GM12801 (cell line): Measurements from ENCODE around the gene KRT78.

Experiments used
- TF ChIP-seq, protein P1 (sequence below): IDR thresholded peaks from one replicate; pipeline ENCODE4 v1.5.1; 2011; ENCODE audit warnings: control low read depth; ENCODE audit not compliant: insufficient read length; ENCODE audit errors: extremely low read depth

The KRT78 gene

DNA sequence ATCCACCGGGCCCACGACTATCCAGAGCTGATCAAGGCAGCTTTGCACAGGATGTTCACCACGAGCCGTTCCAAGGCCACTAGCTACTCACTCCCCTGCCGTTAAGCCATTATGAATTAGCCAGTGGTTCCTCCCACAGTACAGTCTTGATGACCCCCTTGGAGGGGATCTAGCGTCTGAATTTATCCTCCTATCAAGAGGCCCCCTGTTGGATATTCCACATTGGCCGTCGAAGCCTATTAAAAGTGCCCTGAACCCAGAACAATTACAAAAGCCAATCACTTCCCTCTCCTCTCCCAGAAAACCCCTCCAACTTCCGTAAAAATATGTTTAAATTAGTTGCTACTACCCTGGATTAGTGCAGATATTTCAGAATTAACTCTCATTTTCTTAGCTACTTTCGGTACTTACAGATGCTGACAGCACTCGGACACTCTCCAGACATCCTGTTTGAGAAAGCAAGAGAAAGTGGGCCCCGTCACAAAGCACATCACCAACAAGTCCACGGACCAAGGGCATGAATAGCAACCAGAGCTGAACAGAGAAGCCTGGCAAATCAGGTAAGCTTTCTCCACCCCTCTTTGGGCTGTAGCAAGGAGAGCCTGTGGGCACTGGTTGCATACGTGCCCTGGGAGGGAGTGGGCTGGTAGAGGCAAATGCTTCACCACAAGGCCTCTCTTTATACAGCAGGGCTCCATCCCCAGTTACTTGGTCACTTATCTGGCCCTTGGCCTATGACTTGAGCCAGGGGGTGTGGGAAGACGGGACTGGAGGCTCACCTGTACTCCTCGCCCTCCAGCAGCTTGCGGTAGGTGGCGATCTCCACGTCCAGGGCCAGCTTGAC is 58.1 kb downstream of the KRT78 start:
- TF ChIP-seq, protein P1, sequence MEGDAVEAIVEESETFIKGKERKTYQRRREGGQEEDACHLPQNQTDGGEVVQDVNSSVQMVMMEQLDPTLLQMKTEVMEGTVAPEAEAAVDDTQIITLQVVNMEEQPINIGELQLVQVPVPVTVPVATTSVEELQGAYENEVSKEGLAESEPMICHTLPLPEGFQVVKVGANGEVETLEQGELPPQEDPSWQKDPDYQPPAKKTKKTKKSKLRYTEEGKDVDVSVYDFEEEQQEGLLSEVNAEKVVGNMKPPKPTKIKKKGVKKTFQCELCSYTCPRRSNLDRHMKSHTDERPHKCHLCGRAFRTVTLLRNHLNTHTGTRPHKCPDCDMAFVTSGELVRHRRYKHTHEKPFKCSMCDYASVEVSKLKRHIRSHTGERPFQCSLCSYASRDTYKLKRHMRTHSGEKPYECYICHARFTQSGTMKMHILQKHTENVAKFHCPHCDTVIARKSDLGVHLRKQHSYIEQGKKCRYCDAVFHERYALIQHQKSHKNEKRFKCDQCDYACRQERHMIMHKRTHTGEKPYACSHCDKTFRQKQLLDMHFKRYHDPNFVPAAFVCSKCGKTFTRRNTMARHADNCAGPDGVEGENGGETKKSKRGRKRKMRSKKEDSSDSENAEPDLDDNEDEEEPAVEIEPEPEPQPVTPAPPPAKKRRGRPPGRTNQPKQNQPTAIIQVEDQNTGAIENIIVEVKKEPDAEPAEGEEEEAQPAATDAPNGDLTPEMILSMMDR = no peak

DNA sequence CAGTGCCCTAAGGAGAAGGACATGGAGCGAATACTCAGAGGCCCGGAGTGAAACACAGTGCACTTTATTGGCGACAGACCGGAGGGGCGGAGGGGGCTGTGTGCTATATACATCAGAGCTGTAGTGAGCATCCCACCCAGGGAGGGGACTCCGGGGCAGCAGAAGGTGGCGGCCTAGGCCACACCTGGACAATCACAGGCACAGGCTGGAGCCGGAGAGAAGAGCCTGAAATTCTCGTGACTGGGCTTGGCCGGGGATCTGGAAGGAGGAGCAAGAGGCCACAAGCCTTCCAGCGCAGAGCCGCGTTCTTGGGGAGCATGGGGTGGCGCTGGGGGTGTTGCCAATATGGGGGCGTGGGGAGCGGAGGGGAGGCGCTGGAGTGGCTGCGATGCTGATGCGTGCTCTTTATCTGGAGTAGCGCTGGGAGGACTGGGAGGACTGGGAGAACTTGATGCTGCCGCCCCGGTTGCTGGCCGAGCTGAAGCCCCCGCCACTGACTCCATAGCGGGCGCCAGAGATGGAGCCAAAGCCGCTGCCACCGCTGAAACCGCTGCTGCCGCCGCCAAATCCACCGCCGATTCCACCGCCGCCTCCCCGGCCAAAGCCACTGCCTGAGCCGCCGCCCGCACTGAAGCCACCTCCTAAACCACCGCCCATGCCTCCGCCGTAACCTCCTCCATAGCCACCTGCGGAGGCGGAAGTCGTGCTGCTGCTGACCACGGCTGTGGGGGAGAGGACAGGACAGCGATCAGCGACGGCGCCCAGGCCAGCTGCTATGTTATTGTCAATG is 59.0 kb downstream of the KRT78 start:
- TF ChIP-seq, protein P1 = no peak

DNA sequence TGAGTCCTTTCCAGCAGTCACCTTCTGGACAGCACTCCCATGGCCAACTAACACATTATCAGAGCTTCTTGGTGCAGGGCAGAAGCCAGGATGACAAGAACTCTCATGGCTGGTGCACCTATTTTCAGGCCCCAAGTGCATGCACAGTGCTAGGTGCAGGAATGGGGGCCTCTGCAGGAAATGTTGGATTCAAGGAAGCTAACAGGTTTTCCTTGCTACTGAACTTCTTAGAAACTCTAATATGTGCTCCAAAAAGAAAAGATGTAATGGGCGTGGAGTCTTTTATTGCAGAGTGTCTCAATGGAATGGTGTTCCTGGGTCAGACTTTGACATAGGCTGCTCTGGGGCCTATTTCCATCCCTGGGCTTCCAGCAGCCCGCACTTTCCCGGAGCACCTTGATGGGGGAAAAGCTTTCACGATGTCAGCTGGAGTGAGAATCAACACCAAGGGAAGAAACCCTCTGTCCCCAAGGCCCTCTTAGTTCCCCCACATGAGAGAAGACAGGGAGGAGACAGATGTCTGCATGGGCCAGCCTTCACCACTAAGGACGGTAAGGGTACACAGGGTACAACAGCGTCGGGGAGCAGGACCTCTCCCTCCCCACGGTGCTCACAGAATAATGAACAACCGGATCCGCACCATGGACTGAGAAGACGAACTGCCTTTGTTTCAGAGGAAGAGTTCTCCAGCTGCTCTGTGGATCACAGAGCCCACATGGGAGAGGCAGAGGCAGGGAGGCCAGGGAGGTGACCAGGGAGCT is 59.7 kb downstream of the KRT78 start:
- TF ChIP-seq, protein P1 = no peak

DNA sequence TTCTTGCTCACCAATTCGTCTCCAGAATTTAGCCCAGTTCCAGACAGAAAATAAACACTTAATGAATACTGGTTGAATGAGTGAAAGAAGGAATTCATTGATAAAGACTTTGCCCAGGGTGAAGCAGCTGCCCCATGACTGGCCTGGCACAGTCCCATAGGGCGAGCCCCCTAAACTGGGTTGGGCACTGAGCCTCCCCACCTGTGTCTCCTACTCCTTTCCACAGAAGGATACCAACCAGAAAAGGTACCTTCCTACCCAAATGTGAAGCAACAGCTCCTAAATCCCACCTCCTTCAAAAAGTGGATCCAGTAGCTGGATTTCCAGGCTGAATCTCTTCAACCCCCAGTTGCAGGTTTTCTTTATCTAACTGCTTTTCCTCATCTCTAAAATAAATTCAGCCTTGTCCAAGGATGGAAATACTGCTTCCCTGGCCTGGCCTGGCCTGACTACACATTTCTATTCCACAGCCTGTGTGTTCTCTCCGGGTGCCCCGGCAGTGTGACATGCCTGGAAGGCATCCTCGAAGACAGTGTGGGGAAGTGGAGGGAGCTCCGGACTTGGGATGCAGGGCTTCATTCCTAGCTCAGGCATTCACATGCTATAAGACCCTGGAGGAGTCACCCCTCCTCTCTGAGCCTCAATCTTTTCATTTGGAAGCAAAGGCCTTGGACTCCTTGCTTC is 60.5 kb downstream of the KRT78 start:
- TF ChIP-seq, protein P1 = no peak
